Activated CD8-positive, alpha-beta memory T cell treated with anti-CD3 and anti-CD28 coated beads, Interleukin-2, amount 50 U/mL, for 4 hours (primary cell): ENCODE data around the gene SUGCT.
"Not testable (repeated sequence)": the region's sequence is repeated elsewhere in the genome, so short reads cannot be mapped to it uniquely, and the experiment has no call there.

Experiments
- DNase-seq: peaks from one replicate; pipeline ENCODE4 v3.0.0-alpha.2; 2020

The SUGCT gene

GRCh38 chr7:40134428-40135316 lies at the start of gene SUGCT, which contains the start of gene MPLKIP:
TSS of gene SUGCT (plus strand) at chr7:40135005.
TSS of gene MPLKIP (minus strand) at chr7:40134622. CDS start at chr7:40134567, 55 bp downstream.
- DNase-seq = peak; percentile 82

DNA sequence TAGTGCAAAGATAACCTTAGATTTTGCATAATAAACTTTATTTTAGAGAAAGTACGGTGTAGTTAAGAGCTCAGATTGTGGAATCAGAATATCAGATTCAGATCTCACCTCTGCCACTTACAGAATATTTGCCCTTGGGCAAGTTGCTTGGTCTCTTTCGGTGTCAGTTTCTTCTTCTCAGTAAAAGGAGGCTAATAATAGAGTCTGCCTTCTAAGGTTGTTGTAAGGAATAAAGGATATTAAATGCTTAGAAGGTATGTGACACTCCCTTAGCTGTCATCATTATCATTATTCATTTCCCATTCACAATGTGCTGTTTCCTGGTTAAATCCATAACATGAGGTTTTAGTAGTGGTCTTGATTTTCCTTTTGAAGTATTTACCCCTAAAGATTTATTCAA lies 42.6 kb upstream of the SUGCT start:
- DNase-seq = no peak

GRCh38 chr7:40093631-40094350 lies 41.0 kb upstream of the SUGCT start:
- DNase-seq = no peak

GRCh38 chr7:40095230-40095629 lies 39.6 kb upstream of the SUGCT start:
- DNase-seq = no peak

DNA sequence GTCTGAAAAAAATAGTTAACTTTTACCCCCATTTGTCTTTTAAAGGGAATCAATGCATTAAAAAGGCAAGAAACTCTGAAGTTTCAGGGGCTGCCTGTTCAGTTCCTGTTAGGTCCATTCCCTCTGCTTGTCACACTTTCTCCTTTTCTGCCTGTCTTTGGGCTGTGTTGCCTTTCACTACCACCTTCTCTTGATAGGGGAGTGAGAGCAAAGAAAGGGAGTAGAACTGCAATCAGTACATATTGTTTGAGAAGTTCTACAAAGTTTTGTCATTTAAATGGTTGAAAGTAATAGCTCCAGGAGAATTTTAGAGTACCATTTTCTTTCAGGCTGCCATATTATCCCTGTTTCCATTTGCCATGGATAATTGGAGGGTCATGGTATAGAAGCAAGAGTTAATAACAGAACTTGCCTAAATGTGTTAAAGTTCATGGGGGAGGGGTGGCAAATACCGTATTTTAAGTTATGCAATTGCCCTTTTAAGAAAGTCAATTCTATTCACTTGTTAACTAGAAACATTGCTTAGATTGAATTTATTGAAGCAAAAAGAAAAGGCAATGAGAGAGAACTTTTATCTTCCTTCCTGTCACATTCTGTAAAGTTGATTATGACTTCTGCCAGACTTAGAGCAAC lies 39.0 kb upstream of the SUGCT start:
- DNase-seq = no peak

DNA sequence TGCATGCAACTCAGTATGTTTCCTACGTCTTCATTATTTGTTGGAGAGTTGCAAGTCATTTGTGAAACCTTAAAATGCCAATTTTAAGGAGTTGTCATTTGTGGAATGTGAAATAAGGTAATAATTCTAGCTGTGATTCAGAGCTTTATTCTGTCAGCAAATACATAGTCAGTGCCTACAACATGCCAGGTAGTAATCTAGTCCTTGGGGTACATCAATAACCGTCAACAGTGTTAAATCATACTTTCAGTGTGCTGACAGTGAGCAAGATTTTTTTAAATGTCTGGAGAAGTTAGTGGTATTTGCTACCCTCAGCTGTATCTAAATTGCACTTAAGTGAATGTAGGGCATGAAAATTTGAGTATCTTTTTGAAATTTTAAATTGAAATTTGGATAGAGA lies 37.1 kb upstream of the SUGCT start:
- no peak for DNase-seq

GRCh38 chr7:40098810-40099209 lies 36.0 kb upstream of the SUGCT start:
- no peak for DNase-seq

DNA sequence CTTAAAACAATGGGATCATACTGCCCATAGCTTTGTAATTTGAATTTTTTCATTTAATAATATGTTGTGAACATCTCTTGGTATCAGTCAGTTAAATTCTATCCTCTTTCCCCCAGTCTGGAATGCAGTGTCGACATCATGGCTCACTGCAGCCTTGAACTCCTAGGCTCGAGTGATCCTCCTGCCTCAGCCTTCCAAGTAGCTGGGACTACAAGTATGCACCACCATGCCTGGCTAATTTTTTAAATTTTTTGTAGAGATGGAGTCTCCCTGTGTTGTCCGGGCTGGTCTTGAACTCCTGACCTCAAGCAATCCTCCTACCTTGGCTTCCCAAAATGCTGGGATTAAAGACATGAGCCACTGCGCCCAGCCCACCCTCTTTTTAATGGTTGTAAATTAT lies 35.0 kb upstream of the SUGCT start:
- no peak for DNase-seq

- DNase-seq = no peak
Observed at GRCh38 chr7:40101201-40101600, 33.6 kb upstream of the SUGCT start.

DNA sequence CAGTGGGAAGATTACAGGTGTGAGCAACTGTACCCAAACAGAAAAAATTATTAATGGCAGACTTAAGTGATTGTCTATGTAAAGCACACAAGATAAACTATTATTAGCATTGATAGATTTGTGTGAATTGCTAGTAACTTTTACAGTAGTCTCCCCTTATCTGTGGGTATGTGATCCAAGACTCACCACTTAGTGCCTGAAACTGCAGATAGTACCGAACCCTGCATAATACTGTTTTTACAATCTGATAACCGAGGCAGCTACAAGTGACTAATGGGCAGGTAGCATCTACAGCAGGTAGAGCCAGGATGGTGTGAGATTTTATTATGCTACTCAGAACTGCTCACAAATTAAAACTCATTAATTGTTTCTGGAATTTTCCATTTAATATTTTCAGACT lies 31.9 kb upstream of the SUGCT start:
- DNase-seq = no peak

DNA sequence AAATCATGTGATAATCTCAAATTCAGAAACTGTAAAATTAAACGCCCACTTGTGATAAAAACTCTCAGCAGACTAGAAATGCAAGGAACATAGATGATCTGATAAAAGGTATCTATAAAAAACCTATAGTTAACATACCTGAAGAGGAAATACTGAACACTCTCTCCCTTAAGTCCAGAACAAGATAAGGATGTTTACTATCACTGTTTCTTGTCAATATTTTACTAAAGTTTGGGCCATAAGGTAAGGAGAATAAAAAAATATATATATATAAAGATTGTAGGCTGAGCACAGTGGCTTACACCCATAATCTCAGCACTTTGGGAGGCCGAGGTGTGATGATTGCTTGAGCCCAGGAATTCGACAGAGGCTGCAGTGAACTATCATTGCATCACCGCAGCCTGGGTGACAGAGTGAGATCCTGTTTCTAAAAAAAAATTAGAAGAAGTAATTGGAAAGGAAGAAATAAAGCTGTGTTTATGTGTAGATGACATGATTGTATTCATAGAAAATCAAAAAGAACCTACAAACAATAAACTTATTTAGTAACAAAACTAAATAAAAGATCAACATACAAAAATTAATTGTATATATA lies 28.8 kb upstream of the SUGCT start:
- no peak for DNase-seq

GRCh38 chr7:40115936-40116335 lies 18.9 kb upstream of the SUGCT start:
- DNase-seq = no peak

GRCh38 chr7:40117199-40117598 lies 17.6 kb upstream of the SUGCT start:
- not testable (repeated sequence) for DNase-seq

- DNase-seq = not testable (repeated sequence)
Observed at GRCh38 chr7:40118201-40118600, 16.6 kb upstream of the SUGCT start.

- no peak for DNase-seq
Observed at GRCh38 chr7:40120020-40120419, 14.8 kb upstream of the SUGCT start.

GRCh38 chr7:40122100-40122939 lies 12.5 kb upstream of the SUGCT start:
- not testable (repeated sequence) for DNase-seq

- no peak for DNase-seq
Observed at GRCh38 chr7:40122940-40123254, 11.9 kb upstream of the SUGCT start.

- no peak for DNase-seq
Observed at GRCh38 chr7:40133561-40134427, 1.0 kb upstream of the SUGCT start.

- no peak for DNase-seq
Observed at GRCh38 chr7:40135317-40135610, 459 bp downstream of the SUGCT start.

- DNase-seq = no peak
Observed at GRCh38 chr7:40137563-40137962, 2.8 kb downstream of the SUGCT start.

DNA sequence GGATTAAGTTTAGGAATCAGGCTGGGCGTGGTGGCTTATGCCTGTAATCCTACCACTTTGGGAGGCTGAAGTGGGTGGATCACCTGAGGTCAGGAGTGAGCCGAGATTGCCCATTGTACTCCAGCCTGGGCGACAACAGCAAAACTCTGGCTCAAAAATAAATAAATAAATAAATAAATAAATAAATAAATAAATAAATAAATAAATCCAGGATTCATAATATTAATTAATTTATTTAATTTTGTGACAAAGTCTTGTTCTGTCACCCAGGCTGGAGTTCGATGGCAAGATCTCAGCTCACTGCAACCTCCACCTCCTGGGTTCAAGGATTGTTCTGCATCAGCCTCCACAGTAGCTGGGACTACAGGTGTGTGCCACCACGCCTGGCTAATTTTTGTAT lies 4.2 kb downstream of the SUGCT start:
- DNase-seq = no peak

DNA sequence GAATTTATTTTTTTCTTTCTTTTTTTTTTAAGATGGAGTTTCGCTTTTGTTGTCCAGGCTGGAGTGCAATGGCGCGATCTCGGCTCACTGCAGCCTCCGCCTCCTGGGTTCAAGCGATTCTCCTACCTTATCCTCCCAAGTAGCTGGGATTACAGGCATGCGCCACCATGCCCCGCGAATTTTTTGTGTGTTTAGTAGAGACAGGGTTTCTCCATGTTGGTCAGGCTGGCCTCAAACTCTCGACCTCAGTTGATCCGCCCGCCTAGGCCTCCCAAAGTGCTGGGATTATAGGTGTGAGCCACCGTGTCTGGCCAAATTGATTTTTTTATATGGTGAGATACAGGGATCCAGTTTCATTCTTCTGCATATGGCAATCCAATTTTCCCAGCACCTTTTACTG lies 5.1 kb downstream of the SUGCT start:
- DNase-seq = not testable (repeated sequence)
